ENCODE results near the gene NTRK1.

DNA sequence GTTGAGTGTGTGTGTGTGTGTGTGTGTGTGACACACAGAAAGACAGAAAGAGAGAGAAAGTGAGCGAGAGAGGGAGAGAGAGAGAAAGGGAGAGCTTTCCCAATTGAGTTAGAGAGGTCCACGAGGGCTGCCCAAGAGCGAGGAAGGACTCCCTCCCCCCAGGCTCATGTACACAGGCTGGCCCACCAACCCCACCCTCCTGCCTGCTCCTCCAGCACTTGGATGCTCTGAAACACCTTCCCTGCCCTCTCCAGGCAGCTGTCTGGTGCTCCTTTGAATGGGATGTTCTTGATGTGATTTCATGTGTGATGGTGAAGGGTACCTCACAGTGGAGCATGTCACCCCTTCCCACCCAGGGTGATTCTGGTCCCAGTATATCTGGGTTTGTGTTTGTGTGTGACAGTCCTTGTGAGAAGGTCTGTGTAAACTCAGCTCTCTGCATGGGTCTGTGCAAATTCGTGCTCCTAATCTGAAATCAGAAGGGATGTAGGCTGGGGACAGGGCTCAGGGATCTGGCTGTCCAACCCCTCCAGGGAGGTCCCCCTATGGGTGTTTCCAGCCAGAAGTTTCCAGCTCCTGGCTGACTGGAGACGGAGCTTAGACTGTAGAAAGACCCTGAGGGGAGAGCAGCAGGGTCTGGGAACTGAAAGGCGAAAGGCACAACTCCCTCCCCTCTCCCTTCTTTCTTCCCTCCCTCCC is 26.1 kb downstream of the NTRK1 start:
- no peak for TF ChIP-seq POLR2A (IDR thresholded peaks at IDR 0.05)
- TF ChIP-seq, protein P1, sequence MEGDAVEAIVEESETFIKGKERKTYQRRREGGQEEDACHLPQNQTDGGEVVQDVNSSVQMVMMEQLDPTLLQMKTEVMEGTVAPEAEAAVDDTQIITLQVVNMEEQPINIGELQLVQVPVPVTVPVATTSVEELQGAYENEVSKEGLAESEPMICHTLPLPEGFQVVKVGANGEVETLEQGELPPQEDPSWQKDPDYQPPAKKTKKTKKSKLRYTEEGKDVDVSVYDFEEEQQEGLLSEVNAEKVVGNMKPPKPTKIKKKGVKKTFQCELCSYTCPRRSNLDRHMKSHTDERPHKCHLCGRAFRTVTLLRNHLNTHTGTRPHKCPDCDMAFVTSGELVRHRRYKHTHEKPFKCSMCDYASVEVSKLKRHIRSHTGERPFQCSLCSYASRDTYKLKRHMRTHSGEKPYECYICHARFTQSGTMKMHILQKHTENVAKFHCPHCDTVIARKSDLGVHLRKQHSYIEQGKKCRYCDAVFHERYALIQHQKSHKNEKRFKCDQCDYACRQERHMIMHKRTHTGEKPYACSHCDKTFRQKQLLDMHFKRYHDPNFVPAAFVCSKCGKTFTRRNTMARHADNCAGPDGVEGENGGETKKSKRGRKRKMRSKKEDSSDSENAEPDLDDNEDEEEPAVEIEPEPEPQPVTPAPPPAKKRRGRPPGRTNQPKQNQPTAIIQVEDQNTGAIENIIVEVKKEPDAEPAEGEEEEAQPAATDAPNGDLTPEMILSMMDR (IDR thresholded peaks at IDR 0.05): no peak

All from esophagus squamous epithelium (tissue), 4 donors.